ENCODE results near the gene ZNF385A. TPM values are rescaled to one million over a fixed set of nuclear protein-coding genes. Genes with fewer than 3 reads are reported as not detected.

ZNF385A gene
- total and polyA plus RNA-seq, 2 experiments from 2014 or later, result 10.9 to 21.7 TPM

MicroRNAs encoded within 50 kb of the gene (microRNA counts, 767-probe panel; counts per million panel counts)
- 8,148 counts per million, percentile 49 among the panel's probes with 10 or more counts for microRNA hsa-miR-148b-3p

Small RNA genes lying within 50 kb of the gene (microRNA-seq; reads per million reads assigned to microRNA genes)
- 35.4 reads per million, percentile 50 among the genes with 10 or more reads in this experiment for gene MIR148B

Small RNA genes lying within 50 kb of the gene (small RNA-seq; reads per million reads assigned to genes)
- gene MIR148B (ENCODE audit: low replicate concordance) (29.5 reads per million, percentile 98 among the genes with 10 or more reads in this experiment), gene RN7SL744P (ENCODE audit: low replicate concordance) (not detected)

Other genes starting within 250 kb of the ZNF385A start
- 19.6 and 23.8 TPM in 2 replicates for gene SMUG1, start 195.7 kb downstream of the ZNF385A start, total RNA-seq (2014; rRNA removed; shearing (Covaris generic))
- 21.8 and 23.1 TPM in 2 replicates for gene SMUG1, start 195.7 kb downstream of the ZNF385A start, polyA plus RNA-seq (2016; fragmentation: Nextera tagmentation; extraction: Ambion mirVana)
- gene CBX5, start 104.6 kb downstream of the ZNF385A start, total RNA-seq (2014; rRNA removed; shearing (Covaris generic)), result 193 and 212 TPM in 2 replicates
- gene CBX5, start 104.6 kb downstream of the ZNF385A start, polyA plus RNA-seq (2016; fragmentation: Nextera tagmentation; extraction: Ambion mirVana), result 152 and 175 TPM in 2 replicates
- gene HNRNPA1, start 104.0 kb downstream of the ZNF385A start, total RNA-seq (2014; rRNA removed; shearing (Covaris generic)), result 1,104 and 1,281 TPM in 2 replicates
- gene HNRNPA1, start 104.0 kb downstream of the ZNF385A start, polyA plus RNA-seq (2016; fragmentation: Nextera tagmentation; extraction: Ambion mirVana), result 2,363 and 2,576 TPM in 2 replicates
- 0.27 and 1.3 TPM in 2 replicates for gene NFE2, start 83.7 kb downstream of the ZNF385A start, total RNA-seq (2014; rRNA removed; shearing (Covaris generic))
- gene NFE2, start 83.7 kb downstream of the ZNF385A start, polyA plus RNA-seq (2016; fragmentation: Nextera tagmentation; extraction: Ambion mirVana), result 1.8 and 3.0 TPM in 2 replicates
- 72.5 and 91.2 TPM in 2 replicates for gene COPZ1, start 59.6 kb downstream of the ZNF385A start, total RNA-seq (2014; rRNA removed; shearing (Covaris generic))
- 72.7 and 79.9 TPM in 2 replicates for gene COPZ1, start 59.6 kb downstream of the ZNF385A start, polyA plus RNA-seq (2016; fragmentation: Nextera tagmentation; extraction: Ambion mirVana)
- not detected in 2 replicates for gene GPR84, start 20.2 kb downstream of the ZNF385A start, total RNA-seq (2014; rRNA removed; shearing (Covaris generic))
- gene GPR84, start 20.2 kb downstream of the ZNF385A start, polyA plus RNA-seq (2016; fragmentation: Nextera tagmentation; extraction: Ambion mirVana), result not detected in 2 replicates
- gene ITGA5, start 34.5 kb upstream of the ZNF385A start, total RNA-seq (2014; rRNA removed; shearing (Covaris generic)), result 23.7 and 24.2 TPM in 2 replicates
- gene ITGA5, start 34.5 kb upstream of the ZNF385A start, polyA plus RNA-seq (2016; fragmentation: Nextera tagmentation; extraction: Ambion mirVana), result 5.9 and 7.3 TPM in 2 replicates
- gene GTSF1, start 88.9 kb upstream of the ZNF385A start, total RNA-seq (2014; rRNA removed; shearing (Covaris generic)), result not detected in 2 replicates
- 1.3 and 2.3 TPM in 2 replicates for gene GTSF1, start 88.9 kb upstream of the ZNF385A start, polyA plus RNA-seq (2016; fragmentation: Nextera tagmentation; extraction: Ambion mirVana)
- not detected in 2 replicates for gene NCKAP1L, start 113.0 kb upstream of the ZNF385A start, total RNA-seq (2014; rRNA removed; shearing (Covaris generic))
- gene NCKAP1L, start 113.0 kb upstream of the ZNF385A start, polyA plus RNA-seq (2016; fragmentation: Nextera tagmentation; extraction: Ambion mirVana), result 0.12 TPM in 1 of 2 replicates, not detected in the other
- gene PDE1B, start 164.9 kb upstream of the ZNF385A start, total RNA-seq (2014; rRNA removed; shearing (Covaris generic)), result 0.59 and 2.2 TPM in 2 replicates
- 0.28 and 0.52 TPM in 2 replicates for gene PDE1B, start 164.9 kb upstream of the ZNF385A start, polyA plus RNA-seq (2016; fragmentation: Nextera tagmentation; extraction: Ambion mirVana)
- gene PPP1R1A, start 203.9 kb upstream of the ZNF385A start, total RNA-seq (2014; rRNA removed; shearing (Covaris generic)), result 7.6 and 8.4 TPM in 2 replicates
- 26.6 and 26.9 TPM in 2 replicates for gene PPP1R1A, start 203.9 kb upstream of the ZNF385A start, polyA plus RNA-seq (2016; fragmentation: Nextera tagmentation; extraction: Ambion mirVana)